Measurements from ENCODE around the gene FAM120C. TPM values are rescaled to one million over a fixed set of nuclear protein-coding genes. Genes with fewer than 3 reads are reported as not detected.

The FAM120C gene
- total RNA-seq, 4 donors from 2014 or later: 5.0 to 15.6 (median 14.5) TPM

- DNase-seq: no peak
- Histone ChIP-seq H3K4me1 (no peaks in the 10 kb centered on the region), H3K27me3 (no peaks in the 10 kb centered on the region), H3K36me3 (no peaks in the 10 kb centered on the region), H3K9me3 (no peaks in the 10 kb centered on the region), H3K4me3 (replicated peaks in 1 of 3) (no peak overlapping the region), H3K27ac (no peak overlapping the region)
- intact Hi-C loops (cut with DNase I): no loop called here
- no peak for TF ChIP-seq POLR2A (IDR thresholded peaks at IDR 0.05)
- 100% methylated on average over 1 to 2 of the region's 2 CpGs for WGBS, 2 donors
Measured at GRCh38 chrX:54076903-54077302, 106.2 kb downstream of the FAM120C start.

- WGBS, 2 donors: 97 to 100% methylated on average over 6 of the region's 6 CpGs
- DNase-seq: no peak
- Histone ChIP-seq H3K36me3 (no peaks in the 10 kb centered on the region), H3K27ac (no peak overlapping the region), H3K9me3 (no peaks in the 10 kb centered on the region), H3K4me1 (no peaks in the 10 kb centered on the region), H3K4me3 (replicated peaks in 1 of 3) (no peak overlapping the region), H3K27me3 (no peaks in the 10 kb centered on the region)
- TF ChIP-seq CTCF (IDR thresholded peaks at IDR 0.05) (no peak), POLR2A (IDR thresholded peaks at IDR 0.05) (no peak)
- intact Hi-C loops (cut with DNase I): no loop called here
Measured at GRCh38 chrX:54074826-54075225, 108.2 kb downstream of the FAM120C start.

GRCh38 chrX:54067766-54068165 lies 115.3 kb downstream of the FAM120C start:
- TF ChIP-seq POLR2A (IDR thresholded peaks at IDR 0.05): no peak
- no peak for TF ChIP-seq CTCF (IDR thresholded peaks at IDR 0.05)
- H3K27ac ChIP-seq: no peak overlapping the region
- DNase-seq: no peak
- H3K4me3 ChIP-seq (replicated peaks in 1 of 3): no peak overlapping the region
- H3K4me1 ChIP-seq: no peaks in the 10 kb centered on the region
- H3K36me3 ChIP-seq: no peaks in the 10 kb centered on the region
- intact Hi-C loops (cut with DNase I): no loop called here
- no peaks in the 10 kb centered on the region for H3K27me3 ChIP-seq
- WGBS, 2 donors: 85 to 89% methylated on average over 2 of the region's 2 CpGs
- H3K9me3 ChIP-seq: no peaks in the 10 kb centered on the region

GRCh38 chrX:54066841-54067240 lies 116.2 kb downstream of the FAM120C start:
- intact Hi-C loops (cut with DNase I): no loop called here
- no peak for DNase-seq
- Histone ChIP-seq H3K4me3 (replicated peaks in 1 of 3) (no peak overlapping the region), H3K27me3 (no peaks in the 10 kb centered on the region), H3K4me1 (no peaks in the 10 kb centered on the region), H3K9me3 (no peaks in the 10 kb centered on the region), H3K36me3 (no peaks in the 10 kb centered on the region), H3K27ac (no peak overlapping the region)
- TF ChIP-seq CTCF (IDR thresholded peaks at IDR 0.05) (no peak), POLR2A (IDR thresholded peaks at IDR 0.05) (no peak)

- H3K9me3 ChIP-seq: no peaks in the 10 kb centered on the region
- TF ChIP-seq CTCF (IDR thresholded peaks at IDR 0.05) (no peak), POLR2A (IDR thresholded peaks at IDR 0.05) (no peak)
Measured at GRCh38 chrX:54064564-54064963, 118.5 kb downstream of the FAM120C start.

GRCh38 chrX:54063361-54063760 lies 119.7 kb downstream of the FAM120C start:
- Histone ChIP-seq H3K27ac (no peak overlapping the region), H3K4me1 (no peaks in the 10 kb centered on the region), H3K9me3 (no peaks in the 10 kb centered on the region), H3K27me3 (no peaks in the 10 kb centered on the region), H3K36me3 (no peaks in the 10 kb centered on the region), H3K4me3 (replicated peaks in 1 of 3) (no peak overlapping the region)
- intact Hi-C loops (cut with DNase I): no loop called here
- no peak for TF ChIP-seq CTCF (IDR thresholded peaks at IDR 0.05)
- no peak for TF ChIP-seq POLR2A (IDR thresholded peaks at IDR 0.05)
- DNase-seq: no peak
- WGBS, 2 donors: 61 to 76% methylated on average over 2 of the region's 2 CpGs

More at GRCh38 chrX:54064564-54064963, 118.5 kb downstream of the FAM120C start:
- no peak overlapping the region for H3K27ac ChIP-seq
- DNase-seq: no peak
- 88 to 92% methylated on average over 3 of the region's 3 CpGs for WGBS, 2 donors
- no peaks in the 10 kb centered on the region for H3K4me1 ChIP-seq
- no peaks in the 10 kb centered on the region for H3K36me3 ChIP-seq
- intact Hi-C loops (cut with DNase I): no loop called here
- no peaks in the 10 kb centered on the region for H3K27me3 ChIP-seq
- no peak overlapping the region for H3K4me3 ChIP-seq (replicated peaks in 1 of 3)

Measured in thyroid gland (tissue), 4 donors.